Psoas muscle (tissue), 8 donors: ENCODE measurements around the gene AGRN. TPM values are rescaled to one million over a fixed set of nuclear protein-coding genes. Genes with fewer than 3 reads are reported as not detected.

Source experiments
- ATAC-seq, 4 donors: fragments of 200-7000 bp; cut with Tn5 transposase; one replicate each; pipeline ENCODE4 v1.9.1; 2020; ENCODE audit warnings: moderate library complexity in 3 of 4, mild to moderate bottlenecking in 2 of 4
- DNase-seq, 2 donors: peaks; one replicate each; pipeline ENCODE4 v3.0.0-alpha.2; 2020
- H3K27ac ChIP-seq: fragments of 200-600 bp; one replicate; pipeline ENCODE4 v1.8.0; 2022
- H3K27me3 ChIP-seq, 3 donors: fragments of 200-600 bp in 1 of 3; one replicate each; pipeline versions ENCODE4 v1.6.1 to v1.8.0; 2013 to 2022; ENCODE audit warnings: low read length in 2 of 3, mild to moderate bottlenecking in 2 of 3, moderate library complexity in 1 of 3; ENCODE audit not compliant: insufficient read depth in 3 of 3
- H3K36me3 ChIP-seq, 2 donors: fragments of 200-600 bp in 1 of 2; one replicate each; pipeline versions ENCODE4 v1.6.1 to v1.8.0; 2013 to 2022; ENCODE audit warnings: low read depth in 1 of 2, mild to moderate bottlenecking in 1 of 2, moderate library complexity in 1 of 2; ENCODE audit not compliant: insufficient read depth in 1 of 2
- H3K4me1 ChIP-seq: fragments of 200-600 bp; one replicate; pipeline ENCODE4 v1.8.0; 2022
- H3K4me3 ChIP-seq: fragments of 200-600 bp; one replicate; pipeline ENCODE4 v1.8.0; 2022; ENCODE audit warnings: mild to moderate bottlenecking
- H3K9me3 ChIP-seq: fragments of 200-600 bp; one replicate; pipeline ENCODE4 v1.8.0; 2022
- CTCF ChIP-seq: fragments of 200-600 bp; IDR thresholded peaks from one replicate; pipeline ENCODE4 v1.8.0; 2022; ENCODE audit warnings: antibody characterized with exemption
- WGBS, 3 donors: extraction: QIAGEN DNeasy Blood & Tissue Kit; methylation state at CpG; one replicate each; pipeline versions ENCODE4 v1.1.6 to v1.1.7; 2013; 5-methylcytosine and 5-hydroxymethylcytosine counted together
- intact Hi-C, 2 donors: fragments of 100-400 bp; cut with DNase I; formaldehyde crosslinking; loops; one replicate each; pipeline versions ENCODE4 v1.11.0 to v1.14.2; 2022
- polyA plus RNA-seq, 3 donors: library from polyadenylated mRNA; stranded (reverse); fragments of 200-250 nt; gene quantifications; one replicate each; pipeline ENCODE4 v1.2.3, GENCODE V29; 2013
- total RNA-seq, 4 donors: library from RNA; stranded (reverse); fragmentation: NEBNext Ultra II Directional in 2 of 4; extraction: Animal tissue kit (Norgen Biotek cat#: 25700) in 2 of 4; gene quantifications; one replicate each; pipeline versions ENCODE4 v1.2.1 to v1.2.4, GENCODE V29; 2021 to 2023
- donor health status: healthy with polysubstance abuse.
- donor health status: DM: no; HTN: no; CAD: no; lungs with moderate emphysema.
- donor health status: Bipolar disorder and iron deficiency.
- donor health status: healthy.
- donor health status: DM: yes; HTN: yes; CAD: no.
- donor health status: DM: no; HTN: no; CAD: no.
- donor health status: DM: no; HTN: no; CAD: no.
- donor health status: DM: yes; HTN: yes; CAD: no.

The AGRN gene
- total and polyA plus RNA-seq, 7 donors = 1.3 to 5.4 (median 3.4) TPM

GRCh38 chr1:1088029-1088800, 68.3 kb downstream of the AGRN start:
- Histone ChIP-seq H3K9me3 (no peaks in the 10 kb centered on the region), H3K27me3 (no peaks in the 10 kb centered on the region), H3K4me3 (no peak overlapping the region), H3K27ac (no peak overlapping the region), H3K36me3 (no peaks in the 10 kb centered on the region), H3K4me1 (no peaks in the 10 kb centered on the region)
- ATAC-seq (no peak), DNase-seq (peak; percentile 13 to 49)
- WGBS, 3 donors = 91 to 92% (median 92%) methylated on average over 32 to 38 of the region's 39 CpGs
- intact Hi-C loops = no loop called here
- TF ChIP-seq CTCF = no peak

GRCh38 chr1:1088801-1089680, 69.1 kb downstream of the AGRN start:
- no peaks in the 10 kb centered on the region for H3K9me3 ChIP-seq
- H3K4me3 ChIP-seq = no peak overlapping the region
- DNase-seq (no peak), ATAC-seq (no peak)
- H3K36me3 ChIP-seq = no peaks in the 10 kb centered on the region
- no peaks in the 10 kb centered on the region for H3K4me1 ChIP-seq
- H3K27me3 ChIP-seq = no peaks in the 10 kb centered on the region
- intact Hi-C loops = no loop called here
- no peak overlapping the region for H3K27ac ChIP-seq
- no peak for TF ChIP-seq CTCF
- 89 to 96% (median 93%) methylated on average over 43 to 46 of the region's 46 CpGs for WGBS, 3 donors

- TF ChIP-seq CTCF = no peak
- DNase-seq = no peak
- no peak overlapping the region for H3K27ac ChIP-seq
- 93 to 95% (median 93%) methylated on average over 21 to 22 of the region's 22 CpGs for WGBS, 3 donors
- no peaks in the 10 kb centered on the region for H3K36me3 ChIP-seq
- no peak for ATAC-seq
- no peaks in the 10 kb centered on the region for H3K4me1 ChIP-seq
- no peaks in the 10 kb centered on the region for H3K27me3 ChIP-seq
- H3K4me3 ChIP-seq = no peak overlapping the region
- H3K9me3 ChIP-seq = no peaks in the 10 kb centered on the region
- intact Hi-C loops = no loop called here
These were observed 70.0 kb downstream of the AGRN start for GRCh38 chr1:1089731-1090423.

GRCh38 chr1:1090424-1091343, 70.8 kb downstream of the AGRN start:
- Histone ChIP-seq H3K27me3 (no peaks in the 10 kb centered on the region), H3K4me1 (no peaks in the 10 kb centered on the region), H3K4me3 (no peak overlapping the region), H3K27ac (no peak overlapping the region), H3K9me3 (no peaks in the 10 kb centered on the region), H3K36me3 (no peaks in the 10 kb centered on the region)
- WGBS, 3 donors = 93 to 96% (median 95%) methylated on average over 44 to 45 of the region's 45 CpGs
- intact Hi-C loops = no loop called here
- no peak for TF ChIP-seq CTCF
- no peak for DNase-seq
- no peak for ATAC-seq
